GM12874 (cell line): ENCODE measurements around the gene RAN.

Experiments used
- TF ChIP-seq, protein P1 (sequence below): IDR thresholded peaks from 2 replicates; pipeline ENCODE4 v1.5.1; 2011; ENCODE audit warnings: low read depth, mild to moderate bottlenecking, control low read depth, low read length, moderate library complexity; ENCODE audit not compliant: insufficient read depth

RAN gene

GRCh38 chr12:130831246-130831645, 40.6 kb upstream of the RAN start:
- TF ChIP-seq, protein P1, sequence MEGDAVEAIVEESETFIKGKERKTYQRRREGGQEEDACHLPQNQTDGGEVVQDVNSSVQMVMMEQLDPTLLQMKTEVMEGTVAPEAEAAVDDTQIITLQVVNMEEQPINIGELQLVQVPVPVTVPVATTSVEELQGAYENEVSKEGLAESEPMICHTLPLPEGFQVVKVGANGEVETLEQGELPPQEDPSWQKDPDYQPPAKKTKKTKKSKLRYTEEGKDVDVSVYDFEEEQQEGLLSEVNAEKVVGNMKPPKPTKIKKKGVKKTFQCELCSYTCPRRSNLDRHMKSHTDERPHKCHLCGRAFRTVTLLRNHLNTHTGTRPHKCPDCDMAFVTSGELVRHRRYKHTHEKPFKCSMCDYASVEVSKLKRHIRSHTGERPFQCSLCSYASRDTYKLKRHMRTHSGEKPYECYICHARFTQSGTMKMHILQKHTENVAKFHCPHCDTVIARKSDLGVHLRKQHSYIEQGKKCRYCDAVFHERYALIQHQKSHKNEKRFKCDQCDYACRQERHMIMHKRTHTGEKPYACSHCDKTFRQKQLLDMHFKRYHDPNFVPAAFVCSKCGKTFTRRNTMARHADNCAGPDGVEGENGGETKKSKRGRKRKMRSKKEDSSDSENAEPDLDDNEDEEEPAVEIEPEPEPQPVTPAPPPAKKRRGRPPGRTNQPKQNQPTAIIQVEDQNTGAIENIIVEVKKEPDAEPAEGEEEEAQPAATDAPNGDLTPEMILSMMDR, result no peak

GRCh38 chr12:130831876-130832405, 39.9 kb upstream of the RAN start:
- TF ChIP-seq, protein P1, result no peak

DNA sequence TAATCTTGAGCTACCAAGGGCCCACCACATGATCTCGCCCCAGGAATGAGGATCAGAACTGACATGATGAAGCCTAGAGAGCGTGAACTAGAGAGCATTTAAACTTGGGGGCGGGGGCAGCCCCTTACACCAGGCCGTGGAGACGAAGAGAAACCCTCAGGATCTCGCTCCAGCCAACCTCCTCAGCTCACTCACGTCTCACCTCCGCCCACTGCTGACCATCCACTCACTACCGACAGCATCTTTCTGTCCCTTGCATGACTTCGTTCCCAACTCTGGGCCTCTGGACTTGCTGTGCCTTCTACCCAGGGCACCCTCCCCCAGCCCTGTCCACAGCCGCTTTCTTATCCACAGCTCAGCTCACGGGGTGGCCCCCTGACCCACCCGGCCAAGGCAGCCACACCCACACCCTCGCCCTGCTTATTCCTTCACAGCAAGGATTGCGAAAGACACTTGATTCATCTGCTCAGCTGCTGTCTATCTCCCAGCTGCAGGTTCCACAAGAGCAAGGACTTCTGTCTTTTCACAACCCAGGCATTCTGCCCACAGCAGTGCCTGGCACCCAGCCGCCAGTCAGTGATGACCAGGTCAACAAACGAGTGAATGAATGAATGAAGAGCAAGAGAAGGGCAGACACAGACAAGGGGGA, 39.2 kb upstream of the RAN start:
- TF ChIP-seq, protein P1, result no peak

DNA sequence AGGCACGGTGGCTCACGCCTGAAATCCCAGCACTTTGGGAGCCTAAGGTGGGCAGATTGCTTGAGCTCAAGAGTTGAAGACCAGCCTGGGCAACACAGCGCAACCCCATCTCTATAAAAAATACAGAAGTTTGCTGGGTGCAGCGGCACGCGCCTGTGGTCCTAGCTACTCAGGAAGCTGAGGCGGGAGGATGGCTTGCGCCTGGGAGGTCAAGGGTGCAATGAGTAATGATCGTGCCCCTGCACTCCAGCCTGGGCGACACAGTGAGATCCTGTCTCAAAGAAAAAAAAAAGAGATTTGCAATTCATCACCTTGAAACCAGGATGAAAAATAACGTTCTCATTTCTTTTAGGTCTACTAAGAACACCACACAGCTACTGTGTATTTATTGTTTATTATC, 36.9 kb upstream of the RAN start:
- TF ChIP-seq, protein P1, result no peak

DNA sequence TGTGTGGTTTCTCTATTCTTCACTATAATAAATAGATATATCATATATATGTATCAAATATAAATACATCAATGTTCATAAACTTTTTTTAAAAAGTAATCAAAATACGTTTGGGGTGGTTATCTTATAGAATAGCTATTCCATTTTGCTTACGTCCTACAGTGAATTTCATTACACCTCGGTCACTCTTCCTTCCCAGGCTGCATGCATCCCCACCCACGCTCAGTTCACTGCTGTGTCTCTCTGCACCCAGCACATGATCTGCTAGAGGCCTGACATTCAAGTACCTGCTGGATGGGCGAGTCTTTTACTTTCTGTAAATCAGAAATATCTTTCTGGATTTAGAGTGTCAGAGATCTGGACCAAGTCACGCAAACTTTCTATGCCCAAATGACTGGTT, 36.4 kb upstream of the RAN start:
- TF ChIP-seq, protein P1, result no peak

- TF ChIP-seq, protein P1, result no peak
Observed at GRCh38 chr12:130838284-130838950, 33.4 kb upstream of the RAN start.

DNA sequence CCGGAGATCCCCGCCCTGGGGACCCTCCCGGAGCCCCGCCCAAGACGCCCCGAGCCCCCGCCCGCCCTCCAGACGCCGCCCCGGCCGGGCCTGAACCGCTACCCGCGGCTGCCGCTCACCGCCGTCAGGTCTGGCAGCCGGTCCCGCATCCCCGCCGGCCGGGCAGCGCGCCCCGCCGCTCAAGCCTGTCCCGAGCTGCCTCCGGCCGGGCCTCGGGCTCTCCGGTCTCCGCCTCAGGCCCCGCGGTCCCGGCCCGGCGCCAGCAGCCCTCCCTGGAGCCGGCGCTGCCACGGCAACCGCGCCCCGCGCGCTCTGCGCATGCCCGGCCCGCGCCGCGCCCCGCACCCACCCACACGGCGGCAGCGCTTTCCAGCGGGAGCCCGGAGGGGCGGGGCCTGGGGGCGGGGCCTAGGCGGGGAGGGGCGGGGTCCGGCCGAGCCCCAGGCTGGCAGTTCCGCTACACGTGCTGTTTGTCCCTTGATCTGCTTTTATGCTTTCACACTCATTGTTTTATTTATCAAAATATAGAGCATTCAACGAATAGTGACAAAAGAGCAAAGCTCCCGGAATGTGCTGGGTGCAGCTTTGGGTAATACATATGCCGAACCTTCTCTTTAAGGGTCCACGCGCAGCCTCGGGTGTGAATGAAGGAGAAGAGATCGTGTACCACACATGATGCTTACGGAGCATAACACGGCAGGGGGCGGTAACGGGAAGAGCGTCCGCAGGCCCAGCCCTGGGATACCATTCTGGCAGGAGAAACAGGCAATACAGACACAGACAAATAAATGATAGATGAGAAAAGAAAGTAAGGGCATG, 32.7 kb upstream of the RAN start, which contains the start of gene STX2:
TSS of gene STX2 (minus strand) at position 300 of the 819 bp plus-strand sequence. CDS start at position 149, 151 bp downstream.
- TF ChIP-seq, protein P1, result peak; percentile 30
